Activated effector memory CD4-positive, alpha-beta T cell treated with Interleukin-2 at 50 U/mL for 16 hours (primary cell): ENCODE data around the gene ABCC11.

Source experiments
- DNase-seq: peaks from one replicate; pipeline ENCODE4 v3.0.0-alpha.2; 2020

ABCC11 gene

DNA sequence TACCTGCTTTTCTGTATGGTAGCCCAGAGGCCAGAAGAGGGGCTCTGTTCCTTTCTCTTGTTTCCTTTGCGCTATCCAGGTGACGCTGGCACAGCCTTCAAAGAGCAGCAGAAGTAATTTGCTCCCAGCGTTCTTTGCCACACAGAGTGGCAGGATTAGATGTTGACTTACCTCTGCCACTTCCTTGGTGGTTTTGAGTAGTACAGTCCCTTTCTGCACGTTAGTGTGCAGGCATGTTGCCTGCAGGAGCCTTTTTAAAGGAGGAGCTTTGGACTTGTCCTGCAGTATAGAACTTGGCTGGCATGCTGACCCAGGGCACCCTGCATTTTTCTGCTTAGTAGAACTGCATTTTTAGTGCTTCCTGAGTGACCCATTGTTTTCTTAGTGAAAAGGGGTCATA lies at the start of gene ABCC11:
Gene ABCC11 (minus strand): TSS at position 229 of the 400 bp plus-strand sequence. CDS start 15,618 bp downstream, outside the sequence.
- DNase-seq = no peak

DNA sequence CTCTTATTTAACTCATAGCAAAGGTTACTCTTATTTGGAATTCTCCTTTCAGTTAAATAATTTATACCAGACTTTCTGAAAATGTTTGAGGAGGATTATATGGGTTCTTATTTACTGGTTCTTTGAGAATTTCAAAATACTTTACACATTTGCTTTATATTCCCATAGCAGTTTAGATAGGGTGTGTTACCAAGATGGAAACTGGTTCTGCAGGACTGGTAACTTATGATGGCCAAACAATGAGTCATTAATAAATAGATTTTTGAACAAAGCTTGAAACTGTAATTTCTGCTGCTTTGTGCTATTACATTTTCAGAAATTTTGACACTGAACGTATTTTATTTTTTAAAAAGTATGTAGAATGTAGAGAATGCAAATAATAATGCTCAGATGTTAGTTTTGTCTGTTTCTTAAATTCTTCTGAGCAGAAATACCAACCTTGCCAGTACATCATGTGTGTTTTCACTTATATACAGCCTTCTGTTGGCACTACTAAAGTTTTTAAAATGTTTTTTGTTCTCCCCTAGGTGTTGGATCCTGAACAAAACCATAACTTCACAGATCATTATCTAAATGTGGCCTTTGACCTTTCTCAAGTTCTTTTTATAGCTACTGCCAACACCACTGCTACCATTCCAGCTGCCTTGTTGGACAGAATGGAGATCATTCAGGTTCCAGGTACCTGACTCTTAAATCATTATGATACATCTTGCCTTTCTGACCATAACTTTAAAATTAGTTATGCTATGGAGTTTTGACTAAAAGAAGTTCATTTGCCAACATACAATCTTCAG lies 48.3 kb upstream of the ABCC11 start:
- no peak for DNase-seq

GRCh38 chr16:48294724-48295123 lies 47.4 kb upstream of the ABCC11 start:
- no peak for DNase-seq

- DNase-seq = no peak
Measured at GRCh38 chr16:48292452-48292851, 45.1 kb upstream of the ABCC11 start.

- no peak for DNase-seq
Measured at GRCh38 chr16:48291754-48292153, 44.4 kb upstream of the ABCC11 start.

- DNase-seq = no peak
Measured at GRCh38 chr16:48291303-48291702, 44.0 kb upstream of the ABCC11 start.

- DNase-seq = no peak
Measured at GRCh38 chr16:48287239-48287638, 39.9 kb upstream of the ABCC11 start.

DNA sequence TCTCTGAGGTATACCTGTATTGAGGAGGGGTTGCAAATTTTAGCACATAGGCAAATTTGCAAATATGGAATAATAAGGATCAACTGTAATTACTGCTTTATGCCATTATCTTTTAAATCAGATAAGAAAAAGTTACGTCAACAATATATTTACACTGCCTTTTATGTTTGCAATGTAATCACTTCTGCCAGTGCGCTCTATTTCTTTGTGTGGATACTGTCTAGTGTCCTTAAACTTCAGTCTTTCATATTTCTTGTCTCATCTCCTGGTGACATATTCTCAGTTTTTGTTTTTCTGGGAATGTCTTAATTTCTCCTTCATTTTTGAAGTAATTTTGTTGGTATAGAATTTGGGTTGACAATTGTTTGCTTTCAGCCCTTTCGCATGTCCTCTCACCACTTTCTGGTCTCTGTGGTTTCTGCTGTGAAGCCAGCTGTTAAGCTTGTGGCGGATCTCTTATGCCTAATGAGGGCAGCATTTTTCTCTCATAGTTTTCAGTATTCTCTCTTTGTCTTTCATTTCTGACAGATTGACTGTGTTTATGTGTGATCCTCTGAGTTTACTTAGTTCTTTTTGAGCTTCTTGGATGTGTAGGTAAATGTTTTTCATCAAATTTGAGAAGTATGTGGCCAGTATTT lies 37.6 kb upstream of the ABCC11 start:
- DNase-seq = no peak

- no peak for DNase-seq
Measured at GRCh38 chr16:48282636-48283263, 35.4 kb upstream of the ABCC11 start.

- DNase-seq = no peak
Measured at GRCh38 chr16:48280546-48280945, 33.2 kb upstream of the ABCC11 start.

DNA sequence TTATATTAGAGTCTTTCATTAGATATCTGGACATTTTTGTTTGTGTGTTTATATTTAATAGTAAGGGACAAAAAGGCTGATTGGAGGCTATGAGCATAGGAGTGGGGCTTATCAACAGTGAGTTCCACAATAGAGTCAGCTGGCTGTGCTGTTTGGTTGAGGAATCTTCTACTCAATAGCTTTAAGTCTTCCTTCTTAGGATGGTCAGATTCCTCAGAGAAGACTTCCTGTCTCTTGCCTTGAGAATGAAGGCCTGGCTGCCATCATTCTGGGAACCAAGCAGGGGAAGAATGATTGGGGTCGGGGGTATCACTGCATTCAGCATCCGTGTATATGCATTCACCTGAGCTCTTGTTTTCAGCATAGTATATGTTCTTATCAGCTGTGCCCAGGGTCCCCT lies 31.9 kb upstream of the ABCC11 start:
- DNase-seq = no peak

DNA sequence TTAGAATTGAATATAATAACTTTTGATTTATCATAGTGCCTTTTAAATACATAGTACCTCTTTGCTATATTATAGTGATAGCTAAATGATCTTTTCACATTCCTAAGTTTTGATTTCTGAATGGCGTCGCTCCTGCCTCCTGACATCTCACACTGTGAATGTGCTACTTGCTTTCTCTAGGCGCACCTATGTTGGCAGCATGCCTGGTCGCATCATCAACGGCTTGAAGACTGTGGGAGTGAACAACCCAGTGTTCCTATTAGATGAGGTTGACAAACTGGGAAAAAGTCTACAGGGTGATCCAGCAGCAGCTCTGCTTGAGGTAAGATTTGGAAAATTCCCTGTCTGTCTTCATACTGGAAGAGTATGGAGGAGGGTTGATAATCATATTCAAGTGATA lies 29.8 kb upstream of the ABCC11 start:
- DNase-seq = no peak

DNA sequence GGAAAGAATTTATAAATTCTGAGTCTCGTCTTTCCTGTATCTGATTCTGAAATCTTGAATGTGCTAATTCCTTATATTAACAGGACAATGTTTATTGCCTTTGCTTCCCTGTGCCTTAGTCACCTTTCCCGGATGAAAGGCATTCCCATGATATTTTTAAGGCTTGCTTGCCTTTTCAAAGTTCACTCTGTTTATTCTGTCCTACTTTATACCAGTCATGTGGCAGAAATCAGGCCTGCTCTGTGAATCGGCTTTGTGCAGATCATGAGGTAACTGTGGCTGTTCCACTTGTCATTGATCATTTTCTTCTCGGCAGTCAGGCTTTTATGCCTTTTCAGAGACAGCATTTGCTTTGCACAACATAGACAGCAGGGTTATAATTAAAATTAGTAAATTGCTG lies 28.8 kb upstream of the ABCC11 start:
- no peak for DNase-seq

DNA sequence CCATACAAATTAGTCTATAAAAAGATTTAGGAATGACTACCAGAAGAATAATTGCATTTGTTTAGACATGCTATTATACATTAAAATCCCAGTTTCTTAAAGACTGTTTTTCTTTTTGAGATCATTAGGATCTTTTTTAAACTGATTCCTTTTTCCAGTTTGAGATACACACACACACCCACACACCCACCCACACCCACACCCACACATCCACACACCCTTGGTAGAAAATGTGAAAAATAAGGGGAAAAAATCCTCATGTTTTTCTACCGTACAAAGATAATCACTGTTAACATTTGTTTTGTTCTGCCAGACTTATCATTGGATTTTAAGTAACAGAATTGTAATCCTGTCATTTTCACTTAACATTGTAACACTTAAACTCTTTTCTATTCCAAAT lies 27.1 kb upstream of the ABCC11 start:
- no peak for DNase-seq

GRCh38 chr16:48272837-48273421 lies 25.6 kb upstream of the ABCC11 start:
- no peak for DNase-seq

DNA sequence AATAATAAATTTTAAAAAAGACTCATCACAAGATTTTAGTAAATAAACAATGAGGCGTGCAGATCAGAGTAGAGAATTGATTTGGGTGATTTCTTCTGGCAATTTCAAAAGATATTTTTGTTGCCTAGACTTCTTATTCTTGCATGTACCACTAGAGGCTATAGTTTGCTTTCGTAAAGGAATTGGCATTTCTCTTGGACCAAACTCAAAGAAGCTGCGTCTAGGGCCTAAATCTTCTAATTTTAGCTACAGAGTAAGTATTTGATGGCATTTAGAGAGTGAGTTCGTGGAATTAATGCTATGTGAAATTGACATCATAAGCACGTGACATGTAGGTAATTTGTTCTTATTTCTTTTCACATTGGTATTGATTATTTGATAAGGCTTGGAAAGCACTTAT lies 24.4 kb upstream of the ABCC11 start:
- DNase-seq = no peak

GRCh38 chr16:48269011-48269410 lies 21.7 kb upstream of the ABCC11 start:
- DNase-seq = no peak

- no peak for DNase-seq
Measured at GRCh38 chr16:48262631-48263030, 15.3 kb upstream of the ABCC11 start.

- no peak for DNase-seq
Measured at GRCh38 chr16:48261569-48261968, 14.2 kb upstream of the ABCC11 start.

- no peak for DNase-seq
Measured at GRCh38 chr16:48256579-48257177, 9.3 kb upstream of the ABCC11 start.

DNA sequence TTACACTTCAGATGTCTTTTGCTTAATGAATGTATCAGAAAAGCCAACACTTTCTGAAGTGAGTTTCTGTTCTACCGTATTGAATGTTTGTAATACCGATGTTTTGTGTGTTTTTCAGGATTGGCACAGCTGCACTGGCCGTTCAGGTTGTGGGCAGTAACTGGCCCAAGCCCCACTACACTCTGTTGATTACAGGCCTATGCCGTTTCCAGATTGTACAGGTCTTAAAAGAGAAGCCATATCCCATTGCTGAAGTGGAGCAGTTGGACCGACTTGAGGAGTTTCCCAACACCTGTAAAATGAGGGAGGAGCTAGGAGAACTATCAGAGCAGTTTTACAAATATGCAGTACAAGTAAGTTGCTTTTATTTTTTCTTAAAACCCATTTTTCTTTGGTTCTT lies 4.7 kb upstream of the ABCC11 start:
- no peak for DNase-seq

DNA sequence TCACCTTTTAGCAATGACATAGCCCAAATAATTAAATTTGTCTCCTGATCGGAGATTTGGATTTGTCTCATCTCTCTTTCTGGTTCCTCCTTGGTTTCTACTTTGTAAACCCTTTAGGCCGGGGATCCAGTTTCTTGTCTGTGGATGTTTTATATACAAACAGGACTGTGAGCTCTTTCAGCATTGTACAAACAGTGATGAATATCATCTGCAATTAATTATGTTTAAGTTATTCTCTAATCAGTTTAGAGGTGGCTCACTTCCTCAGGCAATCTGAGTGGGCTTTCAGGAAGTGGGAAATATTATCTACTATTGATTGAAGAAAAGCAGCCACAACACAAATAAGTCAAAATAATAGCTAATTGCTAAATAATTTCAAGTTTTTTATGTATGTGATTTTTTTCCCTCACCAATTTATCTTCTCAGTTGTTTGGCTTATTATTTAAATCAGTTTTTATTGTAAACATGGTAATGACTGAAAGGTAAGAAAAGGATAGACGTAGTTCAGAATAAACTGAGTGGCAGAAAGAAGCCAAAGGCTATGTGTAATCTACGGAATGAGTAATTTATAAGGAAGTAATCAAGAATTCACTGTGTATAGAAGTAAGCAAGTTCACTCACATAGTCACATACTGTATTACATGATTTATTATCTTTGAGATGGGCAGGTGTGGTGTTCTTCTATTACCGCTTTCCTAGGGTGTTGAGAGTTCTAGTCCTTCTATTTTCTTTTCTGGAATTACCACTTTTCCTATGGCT lies 3.4 kb upstream of the ABCC11 start:
- DNase-seq = no peak

GRCh38 chr16:48246066-48246465 lies 1.3 kb downstream of the ABCC11 start:
- DNase-seq = no peak
